VCaP (cell line): ENCODE data around the gene KLHL3.

Source experiments
- H3K27ac ChIP-seq: fragments of 450-650 bp; 2 replicates; pipeline ENCODE4 v1.5.1; 2017
- CTCF ChIP-seq: fragments of 450-650 bp; conservative IDR thresholded peaks from 2 replicates; pipeline ENCODE4 v1.5.1; 2017; ENCODE audit warnings: mild to moderate bottlenecking, moderate library complexity

The KLHL3 gene

DNA sequence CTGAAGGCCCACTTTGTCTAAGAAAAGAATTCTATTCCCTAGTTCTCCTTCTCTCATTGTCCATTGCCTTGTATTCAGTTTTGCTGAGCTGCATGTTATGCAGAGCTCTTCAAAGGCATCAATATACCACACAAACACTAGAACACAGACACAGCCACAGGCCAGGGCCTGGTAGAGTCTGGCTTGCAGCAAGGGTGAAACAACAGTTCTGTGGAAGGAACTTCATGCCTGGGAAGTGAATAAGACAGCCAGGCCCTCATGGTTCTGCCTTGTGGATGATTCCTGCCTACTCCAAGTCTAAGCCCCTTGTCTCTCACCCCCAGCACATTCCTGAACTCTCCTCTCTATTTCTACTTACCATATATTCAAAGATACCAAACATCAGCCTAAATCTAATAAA, 30.8 kb downstream of the KLHL3 start:
- no peak for TF ChIP-seq CTCF
- H3K27ac ChIP-seq = no peak overlapping the region

- no peak for TF ChIP-seq CTCF
- no peak overlapping the region for H3K27ac ChIP-seq
Observed at GRCh38 chr5:137703565-137703964, 32.3 kb downstream of the KLHL3 start.

DNA sequence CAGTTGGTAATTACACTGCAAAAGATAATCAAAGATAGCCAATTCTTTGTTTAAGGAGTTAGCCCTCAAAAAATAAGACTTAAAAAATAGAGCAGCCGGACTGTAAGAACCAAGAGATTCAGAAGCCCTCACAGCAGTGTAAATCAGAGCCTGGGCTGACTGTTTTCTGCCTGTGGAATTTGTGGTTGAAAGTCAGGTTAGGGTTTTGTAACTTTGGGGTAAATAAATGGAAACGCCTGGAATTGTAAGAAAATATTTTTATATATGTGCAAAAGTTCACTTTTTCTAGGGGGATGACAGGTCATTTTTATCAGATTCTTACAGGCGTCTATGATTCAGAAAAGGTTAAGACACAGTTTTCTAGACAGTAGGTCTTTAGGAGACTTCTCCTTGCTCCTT, 35.6 kb downstream of the KLHL3 start:
- H3K27ac ChIP-seq = no peak overlapping the region
- no peak for TF ChIP-seq CTCF

DNA sequence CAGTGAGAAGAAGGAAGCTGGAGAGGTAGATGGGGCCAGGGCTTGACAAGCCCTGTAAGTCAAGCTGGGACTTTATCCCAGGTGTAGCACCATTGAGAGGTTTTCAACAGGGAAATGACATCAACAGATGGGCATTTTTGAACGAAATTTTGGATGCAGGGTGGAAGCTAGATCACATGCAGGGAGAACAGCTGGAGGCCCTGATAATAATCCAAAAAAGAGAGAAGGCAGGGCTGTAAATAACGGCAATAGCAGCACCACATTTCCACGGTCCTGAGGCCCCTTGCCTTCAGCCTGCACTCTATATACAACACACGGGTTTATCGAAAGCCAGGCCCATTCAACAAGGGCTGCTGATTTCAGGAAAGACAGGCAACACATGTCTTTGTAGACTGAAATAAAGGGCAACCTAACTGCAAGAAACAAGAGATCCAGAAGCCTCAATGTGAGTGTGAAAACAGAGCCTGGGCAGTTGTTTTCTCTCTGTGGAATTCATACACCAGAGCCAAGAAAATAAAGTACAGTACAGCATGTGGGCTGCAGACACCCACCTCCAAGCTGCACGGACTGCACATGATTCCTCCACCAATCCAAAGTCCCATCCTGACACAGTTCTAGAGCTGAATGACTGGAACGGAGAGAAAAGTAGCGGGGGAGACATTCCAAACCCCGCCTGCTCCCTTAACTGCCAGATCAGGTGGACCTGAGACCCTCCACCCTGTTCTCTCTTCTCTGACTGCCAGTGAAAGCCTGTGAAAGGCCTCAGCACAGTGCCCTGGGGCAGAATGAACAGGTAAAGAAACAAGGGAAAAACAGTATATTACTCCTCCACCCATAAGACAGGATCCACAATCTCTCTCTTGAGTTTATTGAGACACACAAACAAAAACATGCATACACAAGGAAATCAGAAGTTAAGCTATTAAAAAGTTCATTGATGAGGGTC, 36.3 kb downstream of the KLHL3 start:
- no peak overlapping the region for H3K27ac ChIP-seq
- no peak for TF ChIP-seq CTCF

DNA sequence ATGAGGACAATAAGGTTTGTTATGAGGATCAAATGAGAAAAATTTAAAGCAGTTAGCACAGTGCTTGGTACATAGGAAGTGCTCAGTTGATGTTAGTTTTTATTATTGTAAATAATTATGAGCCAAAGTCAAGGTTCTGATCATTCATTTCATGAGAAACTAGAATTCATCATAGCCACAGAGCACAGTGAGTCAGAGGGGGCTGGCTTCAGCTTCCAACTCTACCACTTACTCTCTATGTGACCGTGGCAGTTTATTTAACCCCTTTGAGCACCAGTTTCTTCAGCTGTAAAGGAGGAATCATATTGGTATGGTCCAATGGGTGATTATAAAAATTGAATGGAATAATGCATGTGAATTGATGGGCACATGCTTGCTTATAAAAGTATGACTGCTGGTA, 39.4 kb downstream of the KLHL3 start:
- H3K27ac ChIP-seq = no peak overlapping the region
- TF ChIP-seq CTCF = no peak

- TF ChIP-seq CTCF = no peak
- H3K27ac ChIP-seq = no peak overlapping the region
Observed at GRCh38 chr5:137695651-137696428, 40.0 kb downstream of the KLHL3 start.

DNA sequence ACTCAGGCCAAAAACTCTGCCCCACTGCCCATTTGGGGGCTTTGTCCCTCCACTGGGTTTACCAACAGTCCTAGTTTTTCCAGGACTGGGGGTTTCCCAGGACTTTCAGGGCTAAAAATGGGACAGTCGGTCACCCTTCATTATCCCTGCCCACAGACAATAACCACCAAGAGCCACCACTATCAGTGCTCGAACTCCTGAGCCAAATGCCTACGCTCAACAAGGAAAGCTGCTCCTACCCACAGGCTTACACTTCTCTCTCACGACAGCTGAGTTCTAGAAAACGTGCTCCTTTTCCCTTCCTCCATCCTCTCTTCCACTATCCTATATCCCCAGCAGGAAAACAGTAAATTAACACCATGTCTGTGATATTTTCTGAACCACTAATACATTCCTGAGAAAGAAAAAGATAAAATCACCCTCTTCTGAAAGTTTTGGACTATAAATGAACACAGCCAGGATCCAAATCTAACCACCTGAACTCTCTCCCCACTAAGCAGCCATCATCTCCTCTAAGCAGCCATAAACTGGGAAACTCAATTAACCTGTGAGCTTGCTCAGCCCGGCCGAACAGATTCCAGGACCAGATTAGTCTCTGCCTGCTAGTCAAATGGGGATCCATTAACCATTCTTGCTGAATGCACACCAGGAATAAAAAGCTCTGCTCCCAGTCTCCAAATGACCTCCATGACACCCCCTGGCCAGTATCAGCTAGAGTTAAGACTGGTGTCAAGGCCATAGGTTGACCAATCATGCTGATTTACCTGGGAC, 41.8 kb downstream of the KLHL3 start:
- H3K27ac ChIP-seq = no peak overlapping the region
- TF ChIP-seq CTCF = no peak
